Measurements from ENCODE around the gene KDM2A. TPM values are rescaled to one million over a fixed set of nuclear protein-coding genes. Genes with fewer than 3 reads are reported as not detected.

KDM2A gene
- total RNA-seq, 1 experiment from 2014 or later = 50.4 TPM

DNA sequence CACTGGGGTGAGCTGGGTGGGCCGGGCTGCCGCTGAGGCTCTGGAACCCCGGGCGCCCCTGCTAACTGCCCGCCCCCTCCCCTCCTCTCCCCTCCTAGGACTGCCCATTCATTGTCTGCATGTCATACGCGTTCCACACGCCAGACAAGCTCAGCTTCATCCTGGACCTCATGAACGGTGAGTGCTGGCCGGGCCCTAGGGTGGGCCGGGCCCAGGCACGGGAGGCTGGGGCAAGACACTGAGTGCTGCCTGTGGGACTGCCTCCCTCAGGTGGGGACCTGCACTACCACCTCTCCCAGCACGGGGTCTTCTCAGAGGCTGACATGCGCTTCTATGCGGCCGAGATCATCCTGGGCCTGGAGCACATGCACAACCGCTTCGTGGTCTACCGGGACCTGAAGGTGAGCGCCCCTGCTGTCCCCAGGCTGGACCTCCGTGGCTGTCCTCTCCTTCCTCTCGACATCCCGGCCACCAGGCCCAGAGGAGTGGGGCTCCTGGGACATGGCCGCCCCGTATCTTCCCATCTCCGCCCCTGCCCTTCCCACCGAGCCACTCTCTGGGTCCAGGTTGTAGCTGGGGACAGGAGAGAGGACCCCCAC, 162.6 kb downstream of the KDM2A start (continued):
- TF ChIP-seq, protein P1, sequence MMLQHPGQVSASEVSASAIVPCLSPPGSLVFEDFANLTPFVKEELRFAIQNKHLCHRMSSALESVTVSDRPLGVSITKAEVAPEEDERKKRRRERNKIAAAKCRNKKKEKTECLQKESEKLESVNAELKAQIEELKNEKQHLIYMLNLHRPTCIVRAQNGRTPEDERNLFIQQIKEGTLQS (IDR thresholded peaks at IDR 0.05) = no peak
- TF ChIP-seq POLR2A (IDR thresholded peaks at IDR 0.05; ENCODE audit: borderline replicate concordance, extremely low read depth, insufficient read depth, insufficient read length) (no peak), EGR1 (IDR thresholded peaks at IDR 0.05; ENCODE audit: low read depth) (no peak), TCF7L2 (IDR thresholded peaks at IDR 0.05; ENCODE audit: borderline replicate concordance, extremely low read depth, insufficient read depth, insufficient read length) (no peak)

DNA sequence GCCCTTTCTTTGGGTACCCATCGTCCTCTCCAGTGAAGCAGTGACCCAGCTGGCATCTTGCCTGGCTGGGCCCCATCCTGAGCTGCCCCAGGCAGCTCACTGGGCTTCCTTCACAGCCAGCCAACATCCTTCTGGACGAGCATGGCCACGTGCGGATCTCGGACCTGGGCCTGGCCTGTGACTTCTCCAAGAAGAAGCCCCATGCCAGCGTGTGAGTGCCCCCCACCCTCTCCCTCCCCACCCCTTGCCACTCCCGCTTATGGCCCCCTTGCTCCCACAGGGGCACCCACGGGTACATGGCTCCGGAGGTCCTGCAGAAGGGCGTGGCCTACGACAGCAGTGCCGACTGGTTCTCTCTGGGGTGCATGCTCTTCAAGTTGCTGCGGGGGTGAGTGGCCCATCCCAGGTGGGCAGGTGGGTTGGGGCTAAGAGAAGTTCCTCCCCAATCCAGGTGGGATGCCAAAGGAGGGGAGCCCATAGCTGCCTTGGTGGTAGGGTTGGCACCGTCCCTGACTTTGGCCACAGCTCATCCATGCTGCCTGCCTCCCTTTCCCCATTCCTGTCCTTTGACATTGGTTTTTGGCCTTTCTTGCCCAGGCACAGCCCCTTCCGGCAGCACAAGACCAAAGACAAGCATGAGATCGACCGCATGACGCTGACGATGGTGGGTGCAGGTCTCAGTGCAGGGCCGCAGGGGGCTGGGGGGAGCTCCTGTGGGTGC, 163.3 kb downstream of the KDM2A start:
- no peak overlapping the region for H3K4me3 ChIP-seq (replicated peaks in 1 of 2; ENCODE audit: low read depth in 1 of 2, low read length in 2 of 2)
- POLR2A ChIA-PET = interaction anchor here (0.6 kb wide), 1 partner anchor 99 kb away, joined by 3 read pairs; no protein-coding TSS in a partner anchor
- H3K36me3 ChIP-seq (ENCODE audit: control insufficient read depth in 1 of 2, insufficient read depth in 2 of 2, low read length in 2 of 2) = peaks cover 27 to 49% of the 10 kb centered on the region in 2 experiments

More for the DNA sequence above, 163.3 kb downstream of the KDM2A start:
- no peak overlapping the region for H3K9ac ChIP-seq (ENCODE audit: low read length)
- no peaks in the 10 kb centered on the region for H3K9me3 ChIP-seq (ENCODE audit: control insufficient read depth in 1 of 2, insufficient read depth in 1 of 2, low read depth in 1 of 2, low read length in 2 of 2)
- H3K4me2 ChIP-seq (ENCODE audit: low read length) = no peak overlapping the region
- ChIA-PET RAD21 (ENCODE audit: low non-redundant PET in 1 of 2, low total read pairs in 2 of 2, uncharacterized antibody in 2 of 2, unreplicated experiment in 2 of 2) (no interaction called here), CTCF (no interaction called here)
- no TSS peak for BruUV-seq (replicated peaks)
- H2AFZ ChIP-seq (ENCODE audit: low read depth, low read length, poor library complexity, severe bottlenecking) = no peak overlapping the region
- DNase-seq (ENCODE audit: low read depth, low spot score) (no peak), ATAC-seq (no peak)
- intact Hi-C loops (cut with micrococcal nuclease) = no loop called here
- H3K27me3 ChIP-seq (ENCODE audit: insufficient read depth, low read length) = no peaks in the 10 kb centered on the region
- H3K4me1 ChIP-seq (ENCODE audit: control insufficient read depth in 1 of 2, insufficient read depth in 2 of 2, low read length in 2 of 2) = peaks cover under 1 to 9% of the 10 kb centered on the region in 2 experiments; a peak in 3 of 4 replicates
- H3K27ac ChIP-seq (ENCODE audit: low read depth, low read length) = no peak overlapping the region
- peaks cover 11% of the 10 kb centered on the region; the same call in 1 of the 2 replicates for H3K79me2 ChIP-seq (ENCODE audit: insufficient read depth, low read length)
- no peaks in the 10 kb centered on the region for H4K20me1 ChIP-seq (ENCODE audit: insufficient read depth)
- TF ChIP-seq RAD21 (IDR thresholded peaks at IDR 0.05; ENCODE audit: low read depth) (no peak), ZNF274 (IDR thresholded peaks at IDR 0.05; ENCODE audit: low read depth, low read length) (no peak), SIN3A (IDR thresholded peaks at IDR 0.05; ENCODE audit: low read depth) (no peak), CEBPB (IDR thresholded peaks at IDR 0.05; ENCODE audit: low read depth) (no peak), SP1 (IDR thresholded peaks at IDR 0.05; ENCODE audit: low read depth) (no peak), ZFX (IDR thresholded peaks at IDR 0.05) (no peak), JUND (IDR thresholded peaks at IDR 0.05) (no peak)
- TF ChIP-seq, protein P2, sequence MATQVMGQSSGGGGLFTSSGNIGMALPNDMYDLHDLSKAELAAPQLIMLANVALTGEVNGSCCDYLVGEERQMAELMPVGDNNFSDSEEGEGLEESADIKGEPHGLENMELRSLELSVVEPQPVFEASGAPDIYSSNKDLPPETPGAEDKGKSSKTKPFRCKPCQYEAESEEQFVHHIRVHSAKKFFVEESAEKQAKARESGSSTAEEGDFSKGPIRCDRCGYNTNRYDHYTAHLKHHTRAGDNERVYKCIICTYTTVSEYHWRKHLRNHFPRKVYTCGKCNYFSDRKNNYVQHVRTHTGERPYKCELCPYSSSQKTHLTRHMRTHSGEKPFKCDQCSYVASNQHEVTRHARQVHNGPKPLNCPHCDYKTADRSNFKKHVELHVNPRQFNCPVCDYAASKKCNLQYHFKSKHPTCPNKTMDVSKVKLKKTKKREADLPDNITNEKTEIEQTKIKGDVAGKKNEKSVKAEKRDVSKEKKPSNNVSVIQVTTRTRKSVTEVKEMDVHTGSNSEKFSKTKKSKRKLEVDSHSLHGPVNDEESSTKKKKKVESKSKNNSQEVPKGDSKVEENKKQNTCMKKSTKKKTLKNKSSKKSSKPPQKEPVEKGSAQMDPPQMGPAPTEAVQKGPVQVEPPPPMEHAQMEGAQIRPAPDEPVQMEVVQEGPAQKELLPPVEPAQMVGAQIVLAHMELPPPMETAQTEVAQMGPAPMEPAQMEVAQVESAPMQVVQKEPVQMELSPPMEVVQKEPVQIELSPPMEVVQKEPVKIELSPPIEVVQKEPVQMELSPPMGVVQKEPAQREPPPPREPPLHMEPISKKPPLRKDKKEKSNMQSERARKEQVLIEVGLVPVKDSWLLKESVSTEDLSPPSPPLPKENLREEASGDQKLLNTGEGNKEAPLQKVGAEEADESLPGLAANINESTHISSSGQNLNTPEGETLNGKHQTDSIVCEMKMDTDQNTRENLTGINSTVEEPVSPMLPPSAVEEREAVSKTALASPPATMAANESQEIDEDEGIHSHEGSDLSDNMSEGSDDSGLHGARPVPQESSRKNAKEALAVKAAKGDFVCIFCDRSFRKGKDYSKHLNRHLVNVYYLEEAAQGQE (IDR thresholded peaks at IDR 0.05; ENCODE audit: low read depth) = no peak
- no peaks in the 10 kb centered on the region for H3K9me2 ChIP-seq (ENCODE audit: insufficient read depth)

Data from HCT116 (cell line).